GM18499 (cell line): ENCODE data around the gene FAM124B.

Experiments
- ATAC-seq: cut with Tn5 transposase; IDR thresholded peaks from one replicate; pipeline ENCODE4 v1.9.1; 2021; ENCODE audit warnings: moderate number of reproducible peaks; ENCODE audit not compliant: insufficient read depth, unreplicated experiment

Gene FAM124B

GRCh38 chr2:224401641-224402342, at the start of gene FAM124B:
Gene FAM124B (minus strand): TSS chr2:224402107. CDS start chr2:224401768, 339 bp downstream.
- ATAC-seq: peak; percentile 46

- ATAC-seq: no peak
Measured at GRCh38 chr2:224449212-224450147, 47.6 kb upstream of the FAM124B start.

GRCh38 chr2:224448236-224448635, 46.3 kb upstream of the FAM124B start:
- no peak for ATAC-seq

GRCh38 chr2:224444783-224445182, 42.9 kb upstream of the FAM124B start:
- ATAC-seq: no peak

- ATAC-seq: no peak
Measured at GRCh38 chr2:224444021-224444420, 42.1 kb upstream of the FAM124B start.

- ATAC-seq: no peak
Measured at GRCh38 chr2:224442071-224442967, 40.4 kb upstream of the FAM124B start.

GRCh38 chr2:224440988-224441387, 39.1 kb upstream of the FAM124B start:
- ATAC-seq: no peak

- no peak for ATAC-seq
Measured at GRCh38 chr2:224438726-224439125, 36.8 kb upstream of the FAM124B start.

GRCh38 chr2:224436634-224437033, 34.7 kb upstream of the FAM124B start:
- no peak for ATAC-seq

GRCh38 chr2:224434618-224435017, 32.7 kb upstream of the FAM124B start:
- ATAC-seq: no peak

- ATAC-seq: no peak
Measured at GRCh38 chr2:224433442-224433841, 31.5 kb upstream of the FAM124B start.

GRCh38 chr2:224432003-224432579, 30.2 kb upstream of the FAM124B start:
- no peak for ATAC-seq

- ATAC-seq: no peak
Measured at GRCh38 chr2:224429441-224429810, 27.5 kb upstream of the FAM124B start.

- no peak for ATAC-seq
Measured at GRCh38 chr2:224428787-224429440, 27.0 kb upstream of the FAM124B start.

- no peak for ATAC-seq
Measured at GRCh38 chr2:224427471-224427870, 25.6 kb upstream of the FAM124B start.

- ATAC-seq: no peak
Measured at GRCh38 chr2:224426656-224427055, 24.7 kb upstream of the FAM124B start.

GRCh38 chr2:224421065-224421464, 19.2 kb upstream of the FAM124B start:
- ATAC-seq: no peak

- no peak for ATAC-seq
Measured at GRCh38 chr2:224417947-224418346, 16.0 kb upstream of the FAM124B start.

- no peak for ATAC-seq
Measured at GRCh38 chr2:224417361-224417729, 15.4 kb upstream of the FAM124B start.
